Left lobe of liver (tissue), 2 donors: ENCODE measurements around the gene RAPSN. TPM values are rescaled to one million over a fixed set of nuclear protein-coding genes. Genes with fewer than 3 reads are reported as not detected.

Experiments
- ATAC-seq: fragments of 200-7000 bp; cut with Tn5 transposase; one replicate; pipeline ENCODE4 v1.9.1; 2020; ENCODE audit warnings: mild to moderate bottlenecking, moderate library complexity
- DNase-seq: peaks from one replicate; pipeline ENCODE4 v3.0.0-alpha.2; 2020; ENCODE audit warnings: low spot score
- total RNA-seq: library from RNA; stranded (reverse); gene quantifications from one replicate; pipeline ENCODE4 v1.2.1, GENCODE V29; 2021
- donor health status: DM: no; HTN: no; CAD: no; lungs with moderate emphysema.
- donor health status: DM: no; HTN: yes; CAD: no.

RAPSN gene
- total RNA-seq, 1 donor from 2014 or later, result 0.68 TPM

- no peak for ATAC-seq
- DNase-seq, result no peak
Observed at GRCh38 chr11:47435687-47436086, 13.2 kb downstream of the RAPSN start.

GRCh38 chr11:47434011-47434786 lies 14.7 kb downstream of the RAPSN start:
- DNase-seq (peak; percentile 92), ATAC-seq (peak; percentile 61)

- ATAC-seq, result no peak
- no peak for DNase-seq
Observed at GRCh38 chr11:47433157-47433556, 15.8 kb downstream of the RAPSN start.

GRCh38 chr11:47431356-47432083 lies 17.4 kb downstream of the RAPSN start:
- ATAC-seq (peak; percentile 41), DNase-seq (peak; percentile 83)

- DNase-seq (no peak), ATAC-seq (peak; percentile 40)
Observed at GRCh38 chr11:47430524-47430923, 18.4 kb downstream of the RAPSN start.

GRCh38 chr11:47426062-47426956 lies 22.6 kb downstream of the RAPSN start, which contains the start of gene PSMC3:
TSS of gene PSMC3 (minus strand) at chr11:47426439. CDS start at chr11:47426279, 160 bp downstream.
- peak; percentile 99 for DNase-seq
- ATAC-seq, result peak; percentile 89

- ATAC-seq (no peak), DNase-seq (no peak)
Observed at GRCh38 chr11:47425611-47426010, 23.3 kb downstream of the RAPSN start.

GRCh38 chr11:47418454-47419259 lies 30.3 kb downstream of the RAPSN start:
- no peak for DNase-seq

GRCh38 chr11:47417712-47418111 lies 31.2 kb downstream of the RAPSN start:
- no peak for ATAC-seq
- DNase-seq, result no peak

More at GRCh38 chr11:47418454-47419259, 30.3 kb downstream of the RAPSN start:
- ATAC-seq, result peak; percentile 5

- ATAC-seq, result peak; percentile 20
- no peak for DNase-seq
Observed at GRCh38 chr11:47415949-47416472, 32.9 kb downstream of the RAPSN start.

- DNase-seq, result no peak
- peak; percentile 2 for ATAC-seq
Observed at GRCh38 chr11:47415091-47415854, 33.7 kb downstream of the RAPSN start.

GRCh38 chr11:47414685-47415070 lies 34.3 kb downstream of the RAPSN start:
- ATAC-seq (no peak), DNase-seq (no peak)

- no peak for DNase-seq
- ATAC-seq, result no peak
Observed at GRCh38 chr11:47413908-47414684, 34.8 kb downstream of the RAPSN start.

- DNase-seq, result no peak
- no peak for ATAC-seq
Observed at GRCh38 chr11:47413351-47413750, 35.6 kb downstream of the RAPSN start.

GRCh38 chr11:47411884-47412746 lies 36.8 kb downstream of the RAPSN start:
- DNase-seq, result no peak

GRCh38 chr11:47410370-47411264 lies 38.3 kb downstream of the RAPSN start:
- ATAC-seq (no peak), DNase-seq (no peak)

More at GRCh38 chr11:47411884-47412746, 36.8 kb downstream of the RAPSN start:
- ATAC-seq, result no peak
